HEK293 (cell line): ENCODE data around the gene SCFD2.

Experiments used
- CTCF ChIA-PET: fragments of 350-600 bp; formaldehyde crosslinking; extraction: SDS; loops from one replicate; lab custom pipeline; 2021; ENCODE audit warnings: antibody characterized with exemption; lab: Yijun Ruan, JAX
- POLR2A ChIA-PET: fragments of 300-600 bp; formaldehyde crosslinking; extraction: SDS; loops from one replicate; lab custom pipeline; 2020; ENCODE audit warnings: antibody characterized with exemption, inconsistent platforms; lab: Yijun Ruan, JAX
- H3K27ac ChIP-seq: fragments of 200-500 bp; sonication (Bioruptor generic); 2 replicates; pipeline ENCODE4 v1.5.1; 2014; ENCODE audit warnings: low read depth, low read length, control low read depth, inconsistent platforms; ENCODE audit errors: extremely low read depth
- H3K36me3 ChIP-seq, 2 experiments: fragments of 200-500 bp in 1 of 2; sonication (Bioruptor generic) in 1 of 2; 1 replicate in 1 of 2; 2 replicates in 1 of 2; pipeline ENCODE4 v1.5.1; 2014 to 2017; ENCODE audit warnings: inconsistent platforms in 2 of 2, low read length in 2 of 2; ENCODE audit not compliant: control insufficient read depth in 2 of 2, insufficient read depth in 1 of 2
- H3K4me1 ChIP-seq: fragments of 200-500 bp; sonication (Bioruptor generic); 2 replicates; pipeline ENCODE4 v1.5.1; 2014; ENCODE audit warnings: mild to moderate bottlenecking, low read length, inconsistent platforms; ENCODE audit not compliant: control insufficient read depth, insufficient read depth
- H3K4me3 ChIP-seq: 2 replicates; pipeline ENCODE4 v1.5.1; 2011; ENCODE audit warnings: low read depth, mild to moderate bottlenecking, control low read depth, low read length, moderate library complexity
- H3K9me3 ChIP-seq: fragments of 200-500 bp; sonication (Bioruptor generic); 2 replicates; pipeline ENCODE4 v1.5.1; 2014; ENCODE audit warnings: low read depth, low read length, inconsistent platforms; ENCODE audit not compliant: control insufficient read depth, insufficient read depth
- BCL11B ChIP-seq: fragments of 450-650 bp; formaldehyde crosslinking; IDR thresholded peaks from 2 replicates; pipeline ENCODE4 v1.5.1; 2016; ENCODE audit warnings: low read depth, missing biosample characterization, missing genetic modification characterization
- HIC1 ChIP-seq: fragments of 450-650 bp; formaldehyde crosslinking; IDR thresholded peaks from 2 replicates; pipeline ENCODE4 v1.5.1; 2016; ENCODE audit warnings: missing biosample characterization, missing genetic modification characterization
- KLF7 ChIP-seq: fragments of 450-650 bp; formaldehyde crosslinking; IDR thresholded peaks from 2 replicates; pipeline ENCODE4 v1.5.1; 2016; ENCODE audit warnings: missing biosample characterization, missing genetic modification characterization, borderline replicate concordance
- OVOL3 ChIP-seq: fragments of 450-650 bp; formaldehyde crosslinking; IDR thresholded peaks from 2 replicates; pipeline ENCODE4 v1.5.1; 2016; ENCODE audit warnings: missing biosample characterization, missing genetic modification characterization
- PATZ1 ChIP-seq: fragments of 450-650 bp; formaldehyde crosslinking; IDR thresholded peaks from 2 replicates; pipeline ENCODE4 v1.5.1; 2016; ENCODE audit warnings: missing biosample characterization, missing genetic modification characterization
- SP2 ChIP-seq: fragments of 450-650 bp; formaldehyde crosslinking; IDR thresholded peaks from 2 replicates; pipeline ENCODE4 v1.5.1; 2016; ENCODE audit warnings: missing biosample characterization, missing genetic modification characterization
- TCF7L2 ChIP-seq: IDR thresholded peaks from 2 replicates; pipeline ENCODE4 v1.6.1; 2011; ENCODE audit warnings: low read depth, mild to moderate bottlenecking, inconsistent platforms, low read length, moderate library complexity, borderline replicate concordance
- ZBTB20 ChIP-seq: fragments of 450-650 bp; formaldehyde crosslinking; IDR thresholded peaks from 2 replicates; pipeline ENCODE4 v1.5.1; 2016; ENCODE audit warnings: missing biosample characterization, missing genetic modification characterization
- ZNF10 ChIP-seq: fragments of 450-650 bp; formaldehyde crosslinking; IDR thresholded peaks from 2 replicates; pipeline ENCODE4 v1.5.1; 2017; ENCODE audit warnings: missing biosample characterization, missing genetic modification characterization
- ZNF169 ChIP-seq: fragments of 450-650 bp; formaldehyde crosslinking; IDR thresholded peaks from 2 replicates; pipeline ENCODE4 v1.5.1; 2016; ENCODE audit warnings: missing biosample characterization, missing genetic modification characterization
- ZNF24 ChIP-seq: fragments of 450-650 bp; formaldehyde crosslinking; IDR thresholded peaks from 2 replicates; pipeline ENCODE4 v1.5.1; 2016; ENCODE audit warnings: missing biosample characterization, missing genetic modification characterization
- ZNF292 ChIP-seq: fragments of 450-650 bp; formaldehyde crosslinking; IDR thresholded peaks from 2 replicates; pipeline ENCODE4 v1.5.1; 2016; ENCODE audit warnings: low read depth, missing biosample characterization, missing genetic modification characterization, borderline replicate concordance
- ZNF354C ChIP-seq: fragments of 450-650 bp; formaldehyde crosslinking; IDR thresholded peaks from 2 replicates; pipeline ENCODE4 v1.5.1; 2016; ENCODE audit warnings: missing biosample characterization, missing genetic modification characterization, low read depth, borderline replicate concordance
- ZNF37A ChIP-seq: fragments of 450-650 bp; IDR thresholded peaks from 2 replicates; pipeline ENCODE4 v1.5.1; 2018; ENCODE audit warnings: missing biosample characterization, missing genetic modification characterization
- ZNF398 ChIP-seq: fragments of 450-650 bp; formaldehyde crosslinking; IDR thresholded peaks from 2 replicates; pipeline ENCODE4 v1.5.1; 2017; ENCODE audit warnings: missing biosample characterization, missing genetic modification characterization
- ZNF433 ChIP-seq: fragments of 450-650 bp; formaldehyde crosslinking; IDR thresholded peaks from 2 replicates; pipeline ENCODE4 v1.5.1; 2016; ENCODE audit warnings: missing biosample characterization, missing genetic modification characterization, low read depth
- ZNF501 ChIP-seq: fragments of 450-650 bp; formaldehyde crosslinking; IDR thresholded peaks from 2 replicates; pipeline ENCODE4 v1.5.1; 2016; ENCODE audit warnings: missing biosample characterization, missing genetic modification characterization
- ZNF521 ChIP-seq: fragments of 450-650 bp; formaldehyde crosslinking; IDR thresholded peaks from 2 replicates; pipeline ENCODE4 v1.5.1; 2017; ENCODE audit warnings: missing biosample characterization, mild to moderate bottlenecking, missing genetic modification characterization
- ZNF670 ChIP-seq: fragments of 450-650 bp; formaldehyde crosslinking; IDR thresholded peaks from 2 replicates; pipeline ENCODE4 v1.5.1; 2016; ENCODE audit warnings: missing biosample characterization, missing genetic modification characterization, low read depth
- ZNF701 ChIP-seq: fragments of 450-650 bp; formaldehyde crosslinking; IDR thresholded peaks from 2 replicates; pipeline ENCODE4 v1.5.1; 2016; ENCODE audit warnings: missing biosample characterization, missing genetic modification characterization
- ZNF785 ChIP-seq: fragments of 450-650 bp; formaldehyde crosslinking; IDR thresholded peaks from 2 replicates; pipeline ENCODE4 v1.5.1; 2016; ENCODE audit warnings: missing biosample characterization, missing genetic modification characterization
- ZSCAN30 ChIP-seq: fragments of 450-650 bp; IDR thresholded peaks from 2 replicates; pipeline ENCODE4 v1.5.1; 2018; ENCODE audit warnings: missing biosample characterization, mild to moderate bottlenecking, missing genetic modification characterization, moderate library complexity
- TF ChIP-seq, protein P1 (sequence below): fragments of 450-650 bp; formaldehyde crosslinking; IDR thresholded peaks from 2 replicates; pipeline ENCODE4 v1.5.1; 2016; ENCODE audit warnings: missing biosample characterization, missing genetic modification characterization, borderline replicate concordance
- TF ChIP-seq, protein P2 (sequence below): fragments of 450-650 bp; formaldehyde crosslinking; IDR thresholded peaks from 2 replicates; pipeline ENCODE4 v1.5.1; 2017; ENCODE audit warnings: missing biosample characterization, missing genetic modification characterization
- TF ChIP-seq, protein P3 (sequence below): fragments of 450-650 bp; IDR thresholded peaks from 2 replicates; pipeline ENCODE4 v1.5.1; 2018; ENCODE audit warnings: missing biosample characterization, missing genetic modification characterization

SCFD2 gene

GRCh38 chr4:52877036-52877435 is 488.8 kb downstream of the SCFD2 start:
- no peaks in the 10 kb centered on the region for H3K4me1 ChIP-seq
- ChIA-PET CTCF (interaction anchor here (0.6 kb wide), 1 partner anchor 1391 kb away, joined by 3 read pairs; no protein-coding TSS in a partner anchor), POLR2A (no interaction called here)
- no peaks in the 10 kb centered on the region for H3K36me3 ChIP-seq
- H3K4me3 ChIP-seq, result no peak overlapping the region
- TF ChIP-seq ZNF670, result no peak
- no peak for TF ChIP-seq PATZ1 (tag by site-specific recombination)
- TF ChIP-seq ZNF10 (tag by site-specific recombination), result no peak
- TF ChIP-seq OVOL3 (tag by site-specific recombination), result no peak
- TF ChIP-seq KLF7 (tag by site-specific recombination), result no peak
- no peak for TF ChIP-seq ZNF24 (tag by site-specific recombination)
- TF ChIP-seq ZBTB20, result no peak
- TF ChIP-seq ZNF701 (tag by site-specific recombination), result no peak
- TF ChIP-seq ZNF398 (tag by site-specific recombination), result no peak
- no peak for TF ChIP-seq ZNF354C (tag by site-specific recombination)
- no peak for TF ChIP-seq ZNF501
- TF ChIP-seq, protein P1, sequence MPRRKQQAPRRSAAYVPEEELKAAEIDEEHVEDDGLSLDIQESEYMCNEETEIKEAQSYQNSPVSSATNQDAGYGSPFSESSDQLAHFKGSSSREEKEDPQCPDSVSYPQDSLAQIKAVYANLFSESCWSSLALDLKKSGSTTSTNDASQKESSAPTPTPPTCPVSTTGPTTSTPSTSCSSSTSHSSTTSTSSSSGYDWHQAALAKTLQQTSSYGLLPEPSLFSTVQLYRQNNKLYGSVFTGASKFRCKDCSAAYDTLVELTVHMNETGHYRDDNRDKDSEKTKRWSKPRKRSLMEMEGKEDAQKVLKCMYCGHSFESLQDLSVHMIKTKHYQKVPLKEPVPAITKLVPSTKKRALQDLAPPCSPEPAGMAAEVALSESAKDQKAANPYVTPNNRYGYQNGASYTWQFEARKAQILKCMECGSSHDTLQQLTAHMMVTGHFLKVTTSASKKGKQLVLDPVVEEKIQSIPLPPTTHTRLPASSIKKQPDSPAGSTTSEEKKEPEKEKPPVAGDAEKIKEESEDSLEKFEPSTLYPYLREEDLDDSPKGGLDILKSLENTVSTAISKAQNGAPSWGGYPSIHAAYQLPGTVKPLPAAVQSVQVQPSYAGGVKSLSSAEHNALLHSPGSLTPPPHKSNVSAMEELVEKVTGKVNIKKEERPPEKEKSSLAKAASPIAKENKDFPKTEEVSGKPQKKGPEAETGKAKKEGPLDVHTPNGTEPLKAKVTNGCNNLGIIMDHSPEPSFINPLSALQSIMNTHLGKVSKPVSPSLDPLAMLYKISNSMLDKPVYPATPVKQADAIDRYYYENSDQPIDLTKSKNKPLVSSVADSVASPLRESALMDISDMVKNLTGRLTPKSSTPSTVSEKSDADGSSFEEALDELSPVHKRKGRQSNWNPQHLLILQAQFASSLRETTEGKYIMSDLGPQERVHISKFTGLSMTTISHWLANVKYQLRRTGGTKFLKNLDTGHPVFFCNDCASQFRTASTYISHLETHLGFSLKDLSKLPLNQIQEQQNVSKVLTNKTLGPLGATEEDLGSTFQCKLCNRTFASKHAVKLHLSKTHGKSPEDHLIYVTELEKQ, result no peak
- TF ChIP-seq ZNF433 (tag by site-specific recombination), result no peak
- TF ChIP-seq ZNF169 (tag by site-specific recombination), result no peak
- TF ChIP-seq BCL11B (tag by site-specific recombination), result no peak
- TF ChIP-seq TCF7L2, result no peak
- TF ChIP-seq, protein P2, sequence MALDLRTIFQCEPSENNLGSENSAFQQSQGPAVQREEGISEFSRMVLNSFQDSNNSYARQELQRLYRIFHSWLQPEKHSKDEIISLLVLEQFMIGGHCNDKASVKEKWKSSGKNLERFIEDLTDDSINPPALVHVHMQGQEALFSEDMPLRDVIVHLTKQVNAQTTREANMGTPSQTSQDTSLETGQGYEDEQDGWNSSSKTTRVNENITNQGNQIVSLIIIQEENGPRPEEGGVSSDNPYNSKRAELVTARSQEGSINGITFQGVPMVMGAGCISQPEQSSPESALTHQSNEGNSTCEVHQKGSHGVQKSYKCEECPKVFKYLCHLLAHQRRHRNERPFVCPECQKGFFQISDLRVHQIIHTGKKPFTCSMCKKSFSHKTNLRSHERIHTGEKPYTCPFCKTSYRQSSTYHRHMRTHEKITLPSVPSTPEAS, result no peak
- TF ChIP-seq ZNF785, result no peak
- TF ChIP-seq ZNF37A (tag by site-specific recombination), result no peak
- no peaks in the 10 kb centered on the region for H3K9me3 ChIP-seq
- H3K27ac ChIP-seq, result no peak overlapping the region

GRCh38 chr4:52876069-52876468 is 489.8 kb downstream of the SCFD2 start:
- POLR2A ChIA-PET, result no interaction called here
- Histone ChIP-seq H3K4me3 (no peak overlapping the region), H3K4me1 (no peaks in the 10 kb centered on the region), H3K9me3 (no peaks in the 10 kb centered on the region), H3K36me3 (no peaks in the 10 kb centered on the region), H3K27ac (no peak overlapping the region)
- CTCF ChIA-PET, result no interaction called here
- TF ChIP-seq ZSCAN30 (tag by site-specific recombination), result no peak
- no peak for TF ChIP-seq ZNF292
- TF ChIP-seq, protein P3, sequence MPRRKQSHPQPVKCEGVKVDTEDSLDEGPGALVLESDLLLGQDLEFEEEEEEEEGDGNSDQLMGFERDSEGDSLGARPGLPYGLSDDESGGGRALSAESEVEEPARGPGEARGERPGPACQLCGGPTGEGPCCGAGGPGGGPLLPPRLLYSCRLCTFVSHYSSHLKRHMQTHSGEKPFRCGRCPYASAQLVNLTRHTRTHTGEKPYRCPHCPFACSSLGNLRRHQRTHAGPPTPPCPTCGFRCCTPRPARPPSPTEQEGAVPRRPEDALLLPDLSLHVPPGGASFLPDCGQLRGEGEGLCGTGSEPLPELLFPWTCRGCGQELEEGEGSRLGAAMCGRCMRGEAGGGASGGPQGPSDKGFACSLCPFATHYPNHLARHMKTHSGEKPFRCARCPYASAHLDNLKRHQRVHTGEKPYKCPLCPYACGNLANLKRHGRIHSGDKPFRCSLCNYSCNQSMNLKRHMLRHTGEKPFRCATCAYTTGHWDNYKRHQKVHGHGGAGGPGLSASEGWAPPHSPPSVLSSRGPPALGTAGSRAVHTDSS (tag by site-specific recombination), result no peak
- no peak for TF ChIP-seq ZNF521
- TF ChIP-seq HIC1 (tag by site-specific recombination), result no peak
- TF ChIP-seq SP2 (tag by site-specific recombination), result no peak
